GM19023 (cell line): ENCODE data around the gene CCSER2.
"Not testable (repeated sequence)": the region's sequence is repeated elsewhere in the genome, so short reads cannot be mapped to it uniquely, and the experiment has no call there.

Experiments
- ATAC-seq: cut with Tn5 transposase; IDR thresholded peaks from one replicate; pipeline ENCODE4 v1.9.1; 2021; ENCODE audit warnings: mild to moderate bottlenecking, moderate library complexity; ENCODE audit not compliant: unreplicated experiment

Gene CCSER2

GRCh38 chr10:84517554-84517953 is 189.2 kb downstream of the CCSER2 start:
- no peak for ATAC-seq

GRCh38 chr10:84519235-84519634 is 190.8 kb downstream of the CCSER2 start:
- ATAC-seq, result no peak

- no peak for ATAC-seq
These were observed 192.6 kb downstream of the CCSER2 start for GRCh38 chr10:84521013-84521412.

- ATAC-seq, result no peak
These were observed 193.1 kb downstream of the CCSER2 start for GRCh38 chr10:84521468-84521867.

- ATAC-seq, result no peak
These were observed 194.4 kb downstream of the CCSER2 start for GRCh38 chr10:84522612-84523462.

GRCh38 chr10:84523526-84523925 is 195.1 kb downstream of the CCSER2 start:
- no peak for ATAC-seq

- ATAC-seq, result no peak
These were observed 196.0 kb downstream of the CCSER2 start for GRCh38 chr10:84524435-84524834.

- ATAC-seq, result no peak
These were observed 196.9 kb downstream of the CCSER2 start for GRCh38 chr10:84525120-84525806.

GRCh38 chr10:84525807-84526182 is 197.4 kb downstream of the CCSER2 start:
- ATAC-seq, result not testable (repeated sequence)

- ATAC-seq, result not testable (repeated sequence)
These were observed 199.0 kb downstream of the CCSER2 start for GRCh38 chr10:84527386-84527785.

GRCh38 chr10:84528526-84528925 is 200.1 kb downstream of the CCSER2 start:
- ATAC-seq, result not testable (repeated sequence)

- no peak for ATAC-seq
These were observed 202.4 kb downstream of the CCSER2 start for GRCh38 chr10:84530724-84531325.

GRCh38 chr10:84531396-84531795 is 203.0 kb downstream of the CCSER2 start:
- no peak for ATAC-seq

- no peak for ATAC-seq
These were observed 205.8 kb downstream of the CCSER2 start for GRCh38 chr10:84534168-84534567.

GRCh38 chr10:84537447-84537931 is 209.1 kb downstream of the CCSER2 start:
- peak; percentile 46 for ATAC-seq

- no peak for ATAC-seq
These were observed 209.6 kb downstream of the CCSER2 start for GRCh38 chr10:84538036-84538435.

- ATAC-seq, result no peak
These were observed 210.8 kb downstream of the CCSER2 start for GRCh38 chr10:84539216-84539615.

GRCh38 chr10:84540022-84540616 is 211.7 kb downstream of the CCSER2 start:
- peak; percentile 23 for ATAC-seq

GRCh38 chr10:84540617-84541288 is 212.4 kb downstream of the CCSER2 start:
- ATAC-seq, result peak; percentile 88

- no peak for ATAC-seq
These were observed 212.9 kb downstream of the CCSER2 start for GRCh38 chr10:84541289-84541637.
